BJ (cell line): ENCODE results near the gene CORO2B. TPM values are rescaled to one million over a fixed set of nuclear protein-coding genes. Genes with fewer than 3 reads are reported as not detected.

Experiments used
- CTCF ChIA-PET: fragments of 350-600 bp; formaldehyde crosslinking; extraction: SDS; loops from one replicate; lab custom pipeline; 2021; ENCODE audit warnings: antibody characterized with exemption, inconsistent platforms; lab: Yijun Ruan, JAX
- POLR2A ChIA-PET: fragments of 300-600 bp; sonication (Branson Sonifier 250); formaldehyde crosslinking; extraction: SDS; loops from one replicate; lab custom pipeline; 2021; ENCODE audit warnings: antibody characterized with exemption; lab: Charles Lee
- DNase-seq: peaks from one replicate; pipeline ENCODE4 v3.0.0-alpha.2; 2011; ENCODE audit warnings: low read depth
- H3K27me3 ChIP-seq: 2 replicates; pipeline ENCODE4 v1.6.0; 2011; ENCODE audit warnings: low read length; ENCODE audit not compliant: control insufficient read depth, insufficient read depth
- H3K36me3 ChIP-seq: 2 replicates; pipeline ENCODE4 v1.5.1; 2011; ENCODE audit warnings: low read length; ENCODE audit not compliant: control insufficient read depth, insufficient read depth
- H3K4me3 ChIP-seq: 2 replicates; pipeline ENCODE4 v1.5.1; 2011; ENCODE audit warnings: low read depth, mild to moderate bottlenecking, control low read depth, low read length
- CTCF ChIP-seq: IDR thresholded peaks from 2 replicates; pipeline ENCODE4 v1.5.1; 2011; ENCODE audit warnings: low read depth, mild to moderate bottlenecking, control low read depth, inconsistent platforms, low read length, moderate library complexity; ENCODE audit not compliant: insufficient read depth
- polyA plus RNA-seq: library from polyadenylated mRNA; depleted of rRNA; stranded (reverse); fragments of >200 nt; gene quantifications from 2 replicates; pipeline ENCODE4 v1.2.3, GENCODE V29; 2011

The CORO2B gene
- polyA plus RNA-seq, 1 experiment = 7.7 TPM

- Histone ChIP-seq H3K27me3 (no peaks in the 10 kb centered on the region), H3K4me3 (no peak overlapping the region), H3K36me3 (no peaks in the 10 kb centered on the region)
- ChIA-PET POLR2A (no interaction called here), CTCF (no interaction called here)
- DNase-seq = no peak
- TF ChIP-seq CTCF = no peak
Measured at GRCh38 chr15:68617001-68617400, 38.2 kb downstream of the CORO2B start.

DNA sequence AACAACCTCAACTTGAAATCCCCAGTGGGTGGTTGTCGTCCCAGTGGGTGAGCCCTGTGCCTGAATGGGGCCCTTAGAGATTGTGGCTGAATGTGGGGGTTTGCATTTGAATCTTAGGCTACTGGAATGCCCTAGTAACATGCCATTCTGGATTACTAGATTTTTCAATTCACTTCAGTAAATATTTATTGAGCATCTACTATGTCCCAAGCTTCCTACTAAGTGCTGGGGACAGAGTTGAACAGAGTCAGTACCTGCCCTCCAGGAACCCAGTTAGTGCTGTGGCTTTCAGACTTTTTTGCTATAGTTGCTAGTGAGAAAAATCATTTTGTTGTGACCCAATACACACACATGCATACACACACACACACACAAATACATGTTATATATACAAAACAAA lies 39.0 kb downstream of the CORO2B start:
- ChIA-PET POLR2A (no interaction called here), CTCF (no interaction called here)
- Histone ChIP-seq H3K4me3 (no peak overlapping the region), H3K27me3 (no peaks in the 10 kb centered on the region), H3K36me3 (no peaks in the 10 kb centered on the region)
- DNase-seq = no peak
- TF ChIP-seq CTCF = no peak

DNA sequence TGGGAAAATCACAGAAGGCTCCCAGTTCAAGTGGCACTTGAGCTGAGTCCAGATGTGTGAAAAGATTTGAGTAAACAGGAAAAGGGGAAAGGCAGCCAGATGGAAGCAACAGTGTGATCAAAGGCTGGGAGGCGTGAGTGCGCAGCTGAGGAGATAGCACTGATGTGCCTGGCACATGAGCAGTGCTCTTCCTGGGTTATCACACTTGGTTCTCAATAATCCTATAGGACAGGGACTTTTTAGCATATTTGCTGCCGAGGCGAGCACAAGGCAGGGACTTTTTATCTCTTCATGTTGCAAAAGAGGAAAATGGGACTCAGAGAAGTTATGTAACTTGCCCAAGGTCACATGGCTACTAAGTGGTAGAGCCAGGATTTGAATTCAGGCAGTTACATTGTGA lies 39.6 kb downstream of the CORO2B start:
- POLR2A ChIA-PET = no interaction called here
- CTCF ChIA-PET = no interaction called here
- Histone ChIP-seq H3K27me3 (no peaks in the 10 kb centered on the region), H3K36me3 (no peaks in the 10 kb centered on the region), H3K4me3 (no peak overlapping the region)
- DNase-seq = no peak
- TF ChIP-seq CTCF = no peak

DNA sequence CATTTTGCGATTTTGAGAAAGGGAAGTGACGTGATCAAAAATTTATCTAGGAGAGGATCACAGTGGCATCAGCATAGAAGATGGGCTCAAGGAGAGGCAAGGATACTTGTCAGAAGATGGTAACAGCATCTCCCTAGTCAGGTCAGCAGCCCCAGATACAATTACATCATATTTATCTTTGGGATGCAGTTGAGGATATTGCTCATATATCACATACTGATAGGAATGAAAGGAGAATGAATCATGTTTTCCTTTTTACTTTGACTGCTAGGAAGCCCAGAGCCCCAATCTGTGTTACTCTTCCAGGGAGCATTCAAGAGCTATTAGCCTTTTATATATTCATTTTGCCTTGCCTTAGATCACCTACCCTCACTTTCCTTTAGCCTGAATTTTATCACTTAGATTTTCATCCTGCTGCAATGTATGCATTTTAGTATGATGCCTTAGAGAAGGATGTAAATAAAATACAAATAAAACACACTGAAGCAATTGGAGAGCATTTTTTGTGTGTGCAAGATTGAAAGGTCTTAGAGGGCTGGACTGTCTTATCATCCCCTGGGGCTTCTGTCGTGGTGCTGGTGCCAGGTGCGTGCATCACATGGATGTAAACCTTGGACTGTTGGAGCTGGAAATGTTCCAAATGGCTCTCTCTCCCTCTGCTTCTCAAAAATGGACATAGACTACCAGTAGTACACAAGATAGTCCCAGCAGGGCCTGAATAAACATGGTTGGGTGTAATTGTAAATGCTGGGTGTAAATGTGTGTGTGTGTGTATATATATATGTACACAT lies 40.3 kb downstream of the CORO2B start:
- ChIA-PET CTCF (no interaction called here), POLR2A (no interaction called here)
- H3K36me3 ChIP-seq = no peaks in the 10 kb centered on the region
- no peak for DNase-seq
- no peak overlapping the region for H3K4me3 ChIP-seq
- no peak for TF ChIP-seq CTCF
- no peaks in the 10 kb centered on the region for H3K27me3 ChIP-seq

- no peak overlapping the region for H3K4me3 ChIP-seq
- H3K27me3 ChIP-seq = no peaks in the 10 kb centered on the region
- ChIA-PET POLR2A (interaction anchor here (1.0 kb wide), 1 partner anchor 14 kb away, joined by 4 read pairs; no protein-coding TSS in a partner anchor), CTCF (interaction anchor here (0.6 to 1.6 kb wide), 6 partner anchors 11 to 240 kb away, joined by 3 to 5 read pairs (median 4); no protein-coding TSS in a partner anchor)
- H3K36me3 ChIP-seq = no peaks in the 10 kb centered on the region
- no peak for TF ChIP-seq CTCF
- DNase-seq = peak; percentile 87
Measured at GRCh38 chr15:68620721-68621527, 42.1 kb downstream of the CORO2B start.
